Suprapubic skin (tissue), 4 donors: ENCODE measurements around the gene DCTD.

Source experiments
- POLR2A ChIP-seq, 2 donors: fragments of 450-650 bp; IDR thresholded peaks; one replicate each; pipeline ENCODE4 v1.6.1; 2017; ENCODE audit warnings: antibody characterized with exemption in 2 of 2, mild to moderate bottlenecking in 2 of 2, moderate library complexity in 2 of 2
- POLR2AphosphoS5 ChIP-seq, 3 donors: sonication (generic); formaldehyde crosslinking; IDR thresholded peaks; one replicate each; pipeline ENCODE4 v1.6.1; 2017; ENCODE audit warnings: antibody characterized with exemption in 3 of 3
- TF ChIP-seq, protein P1 (sequence below), 2 donors: fragments of 200-600 bp in 1 of 2; fragments of 450-650 bp in 1 of 2; sonication (generic) in 1 of 2; IDR thresholded peaks; one replicate each; pipeline ENCODE4 v1.5.1; 2016 to 2019; ENCODE audit warnings: antibody characterized with exemption in 2 of 2, mild to moderate bottlenecking in 1 of 2, moderate library complexity in 1 of 2

DNA sequence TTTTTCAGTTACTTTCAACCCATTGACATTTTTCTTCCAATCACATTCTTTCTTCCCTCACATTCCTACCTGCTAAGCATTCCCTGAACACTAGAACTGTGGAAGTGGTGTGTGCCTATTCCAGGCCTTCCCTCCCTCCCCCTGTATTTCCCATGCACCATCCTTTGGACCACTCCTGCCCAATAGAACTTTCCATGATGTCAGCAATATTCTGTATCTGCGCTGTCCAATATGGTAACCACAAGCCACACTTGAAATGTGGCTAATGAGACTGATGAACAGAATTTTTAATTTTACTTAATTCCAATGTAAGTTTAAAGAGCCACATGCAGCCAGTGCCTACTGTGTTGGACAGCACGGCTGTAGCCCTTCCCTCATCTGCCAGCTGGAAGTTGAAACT is 57.5 kb downstream of the DCTD start:
- TF ChIP-seq, protein P1, sequence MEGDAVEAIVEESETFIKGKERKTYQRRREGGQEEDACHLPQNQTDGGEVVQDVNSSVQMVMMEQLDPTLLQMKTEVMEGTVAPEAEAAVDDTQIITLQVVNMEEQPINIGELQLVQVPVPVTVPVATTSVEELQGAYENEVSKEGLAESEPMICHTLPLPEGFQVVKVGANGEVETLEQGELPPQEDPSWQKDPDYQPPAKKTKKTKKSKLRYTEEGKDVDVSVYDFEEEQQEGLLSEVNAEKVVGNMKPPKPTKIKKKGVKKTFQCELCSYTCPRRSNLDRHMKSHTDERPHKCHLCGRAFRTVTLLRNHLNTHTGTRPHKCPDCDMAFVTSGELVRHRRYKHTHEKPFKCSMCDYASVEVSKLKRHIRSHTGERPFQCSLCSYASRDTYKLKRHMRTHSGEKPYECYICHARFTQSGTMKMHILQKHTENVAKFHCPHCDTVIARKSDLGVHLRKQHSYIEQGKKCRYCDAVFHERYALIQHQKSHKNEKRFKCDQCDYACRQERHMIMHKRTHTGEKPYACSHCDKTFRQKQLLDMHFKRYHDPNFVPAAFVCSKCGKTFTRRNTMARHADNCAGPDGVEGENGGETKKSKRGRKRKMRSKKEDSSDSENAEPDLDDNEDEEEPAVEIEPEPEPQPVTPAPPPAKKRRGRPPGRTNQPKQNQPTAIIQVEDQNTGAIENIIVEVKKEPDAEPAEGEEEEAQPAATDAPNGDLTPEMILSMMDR (IDR thresholded peaks at IDR 0.05), result no peak
- TF ChIP-seq POLR2AphosphoS5 (IDR thresholded peaks at IDR 0.05) (no peak), POLR2A (IDR thresholded peaks at IDR 0.05) (no peak)
